GM12865 (cell line): Measurements from ENCODE around the gene FOXF2.

Experiments
- DNase-seq: peaks from one replicate; pipeline ENCODE4 v3.0.0; 2010; ENCODE audit warnings: low read depth
- H3K4me3 ChIP-seq: 2 replicates; pipeline ENCODE4 v1.5.1; 2011; ENCODE audit warnings: mild to moderate bottlenecking, low read depth, low read length, control low read depth
- TF ChIP-seq, protein P1 (sequence below): IDR thresholded peaks from 2 replicates; pipeline ENCODE4 v1.5.1; 2011; ENCODE audit warnings: low read length, control low read depth, low read depth, inconsistent platforms; ENCODE audit not compliant: insufficient read depth; ENCODE audit errors: missing control alignments

The FOXF2 gene

DNA sequence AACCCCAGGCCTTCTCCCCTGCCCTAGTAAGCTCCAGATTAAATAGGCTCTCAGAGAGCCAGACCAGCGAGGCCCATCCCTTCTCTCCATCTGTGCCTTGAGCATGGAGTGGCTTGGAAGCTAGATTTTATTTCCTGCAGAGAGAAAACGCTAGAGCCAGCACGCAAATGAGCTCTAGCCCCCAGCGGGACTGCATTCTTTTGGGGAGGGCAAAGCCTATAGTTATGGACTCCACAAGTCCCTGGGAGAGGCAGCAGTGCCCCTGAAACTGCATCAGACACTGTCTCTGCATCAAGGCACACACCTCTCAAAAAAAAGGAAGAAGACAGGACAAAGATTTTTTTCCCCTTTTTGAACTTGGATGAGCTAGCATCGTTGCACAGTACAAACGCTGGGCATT lies 15.8 kb downstream of the FOXF2 start:
- no peak for DNase-seq
- TF ChIP-seq, protein P1, sequence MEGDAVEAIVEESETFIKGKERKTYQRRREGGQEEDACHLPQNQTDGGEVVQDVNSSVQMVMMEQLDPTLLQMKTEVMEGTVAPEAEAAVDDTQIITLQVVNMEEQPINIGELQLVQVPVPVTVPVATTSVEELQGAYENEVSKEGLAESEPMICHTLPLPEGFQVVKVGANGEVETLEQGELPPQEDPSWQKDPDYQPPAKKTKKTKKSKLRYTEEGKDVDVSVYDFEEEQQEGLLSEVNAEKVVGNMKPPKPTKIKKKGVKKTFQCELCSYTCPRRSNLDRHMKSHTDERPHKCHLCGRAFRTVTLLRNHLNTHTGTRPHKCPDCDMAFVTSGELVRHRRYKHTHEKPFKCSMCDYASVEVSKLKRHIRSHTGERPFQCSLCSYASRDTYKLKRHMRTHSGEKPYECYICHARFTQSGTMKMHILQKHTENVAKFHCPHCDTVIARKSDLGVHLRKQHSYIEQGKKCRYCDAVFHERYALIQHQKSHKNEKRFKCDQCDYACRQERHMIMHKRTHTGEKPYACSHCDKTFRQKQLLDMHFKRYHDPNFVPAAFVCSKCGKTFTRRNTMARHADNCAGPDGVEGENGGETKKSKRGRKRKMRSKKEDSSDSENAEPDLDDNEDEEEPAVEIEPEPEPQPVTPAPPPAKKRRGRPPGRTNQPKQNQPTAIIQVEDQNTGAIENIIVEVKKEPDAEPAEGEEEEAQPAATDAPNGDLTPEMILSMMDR, result no peak
- no peak overlapping the region for H3K4me3 ChIP-seq

DNA sequence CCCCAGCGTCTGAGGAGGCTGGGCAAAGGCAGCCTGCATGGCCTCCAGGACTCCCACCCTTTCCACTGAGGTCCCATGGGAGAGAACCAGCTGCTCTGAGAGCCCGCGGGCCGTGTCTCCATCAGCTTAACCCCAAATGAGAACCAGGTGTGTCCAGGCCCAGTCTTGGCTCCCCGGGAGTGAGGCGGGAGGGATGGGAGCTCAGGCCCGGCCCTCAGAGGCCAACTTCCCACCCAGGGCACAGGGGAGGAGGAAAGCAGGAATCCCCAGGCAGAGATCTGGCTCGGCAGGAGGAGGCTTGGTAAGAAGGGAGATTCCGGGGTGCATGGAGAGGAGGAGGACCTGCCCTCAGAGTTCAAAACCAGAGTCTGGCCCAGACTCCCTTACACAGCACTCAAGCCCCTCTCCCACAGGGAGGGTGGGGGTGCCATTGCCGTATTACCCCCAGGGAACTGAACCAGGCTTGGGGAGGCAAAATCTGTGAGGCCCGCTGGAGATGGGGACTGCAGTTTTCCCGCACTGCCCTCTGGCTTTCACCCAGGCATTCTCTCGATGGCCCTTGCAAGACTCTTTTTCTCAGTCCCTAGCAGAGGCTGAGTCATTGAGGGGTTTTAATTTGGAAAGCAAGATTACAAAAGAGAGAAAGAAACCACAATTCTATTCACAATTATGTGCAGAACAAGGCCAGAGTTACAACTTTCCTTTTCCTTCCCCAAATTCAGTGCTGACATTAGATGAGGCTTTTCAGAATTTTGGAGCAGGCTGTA lies 17.1 kb downstream of the FOXF2 start:
- TF ChIP-seq, protein P1, result no peak
- DNase-seq, result no peak
- no peak overlapping the region for H3K4me3 ChIP-seq

DNA sequence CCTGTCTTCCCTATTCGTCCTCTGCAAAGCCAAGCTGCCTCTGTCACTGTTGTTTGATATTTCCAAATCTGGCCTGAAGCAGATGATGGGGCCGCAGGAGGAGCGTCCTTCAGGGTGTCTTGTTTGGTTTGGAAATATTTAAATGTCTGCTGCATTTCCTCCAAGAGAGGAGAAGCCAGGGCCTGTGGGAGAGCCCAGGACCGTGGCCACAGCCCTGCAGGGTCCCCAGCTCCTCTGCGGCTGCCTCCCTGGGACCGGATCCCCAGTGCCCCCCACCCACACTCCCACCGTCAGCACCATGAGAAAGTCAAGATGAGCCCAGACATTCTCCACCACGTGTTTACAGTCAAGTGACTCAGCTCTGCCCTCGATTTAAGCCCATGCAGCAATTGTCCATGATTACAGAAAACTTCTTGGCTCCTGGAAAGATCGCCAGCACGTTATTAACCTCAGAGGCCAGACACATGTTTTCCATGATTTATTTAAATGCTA lies 18.2 kb downstream of the FOXF2 start:
- TF ChIP-seq, protein P1, result no peak
- H3K4me3 ChIP-seq, result no peak overlapping the region
- DNase-seq, result no peak

DNA sequence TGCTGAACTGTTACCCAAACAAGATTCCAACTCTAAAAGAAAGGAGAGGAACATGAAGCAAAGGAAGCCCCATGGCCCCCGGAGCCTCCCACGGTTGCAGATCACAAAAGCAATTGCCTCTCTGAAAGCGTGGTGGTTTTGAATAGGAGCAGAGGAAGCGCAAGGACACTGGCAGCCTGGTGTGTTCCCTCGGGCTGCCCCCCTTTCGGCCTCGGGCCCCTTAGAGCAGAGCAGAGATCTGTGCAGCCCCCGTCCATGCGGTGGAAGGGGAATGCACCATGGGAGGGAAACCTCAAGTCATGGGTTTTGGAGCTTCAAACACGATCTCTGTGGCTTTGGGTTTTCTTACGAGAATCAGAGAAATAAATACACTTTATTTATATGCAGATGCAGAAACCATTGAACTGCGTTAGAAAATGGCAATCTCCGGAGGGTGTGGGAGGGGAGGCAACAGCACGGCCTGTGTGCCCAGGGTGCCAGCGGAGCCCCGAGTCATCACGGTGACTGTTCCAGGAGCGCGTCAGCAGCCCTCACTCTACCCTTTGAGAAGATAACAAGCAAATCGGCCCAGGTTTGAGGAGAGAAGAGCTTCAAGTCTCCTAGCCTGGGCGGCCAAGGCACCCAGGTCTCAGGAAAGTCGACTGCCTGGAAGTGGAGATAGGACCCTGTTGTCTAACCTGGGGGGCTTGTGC lies 20.5 kb downstream of the FOXF2 start:
- no peak overlapping the region for H3K4me3 ChIP-seq
- TF ChIP-seq, protein P1, result no peak
- no peak for DNase-seq

DNA sequence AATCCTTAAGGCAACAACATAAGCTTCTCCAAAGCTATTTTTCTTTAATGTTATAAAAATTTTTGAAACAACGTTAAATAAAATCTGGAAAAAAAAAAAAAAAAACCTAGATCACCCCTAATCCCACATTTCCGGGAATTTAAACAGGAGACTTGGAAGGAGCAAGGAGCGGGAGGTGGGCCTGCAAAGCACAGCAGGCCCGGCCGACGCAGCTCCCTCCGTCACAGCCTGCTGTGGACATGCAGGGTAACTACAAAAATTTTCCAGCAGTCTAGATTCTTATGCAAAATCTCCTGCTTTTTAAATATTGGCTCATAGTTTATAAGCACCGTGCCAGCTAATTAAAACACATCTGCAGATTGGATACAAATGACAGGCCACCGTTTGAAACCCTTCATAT lies 23.5 kb downstream of the FOXF2 start:
- H3K4me3 ChIP-seq, result no peak overlapping the region
- TF ChIP-seq, protein P1, result no peak
- no peak for DNase-seq

DNA sequence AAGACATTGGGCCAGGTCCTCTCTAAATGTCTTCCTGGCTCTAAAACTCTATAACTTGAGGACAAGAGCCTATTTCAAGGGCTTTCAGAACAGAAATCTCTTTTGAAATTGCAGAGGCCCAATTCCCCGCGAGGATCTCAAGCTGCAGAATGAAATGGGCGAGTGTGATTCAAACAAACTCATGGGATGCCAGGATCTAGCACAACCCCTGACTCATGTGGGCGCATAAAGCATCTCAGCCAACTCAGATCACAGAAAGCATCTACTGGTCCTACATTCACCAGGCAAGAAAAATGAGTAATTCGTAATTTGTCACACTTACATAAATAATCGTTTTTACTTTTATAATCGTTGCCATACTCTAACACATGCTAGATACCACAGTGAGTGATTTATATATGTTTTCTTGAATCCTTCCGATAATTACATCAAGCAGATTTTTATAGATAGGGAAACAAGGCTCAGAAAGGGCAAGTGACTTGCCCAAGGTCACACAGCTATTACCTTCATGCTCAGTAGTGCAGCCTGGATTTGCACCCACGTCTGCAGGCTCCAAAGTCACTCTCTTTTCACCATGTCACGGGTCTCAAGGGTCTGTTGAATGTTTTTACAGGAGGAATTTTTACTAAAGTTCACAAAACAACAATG lies 26.2 kb downstream of the FOXF2 start:
- DNase-seq, result no peak
- TF ChIP-seq, protein P1, result no peak
- no peak overlapping the region for H3K4me3 ChIP-seq
